BLaER1 treated with 17β-estradiol and CSF1 and Interleukin-3, amounts not matched to agents 10 nM and 100 nM (cell line): ENCODE data around the gene ERP27.

Experiments
- H3K27ac ChIP-seq, 11 experiments: shearing (Covaris generic); formaldehyde crosslinking; 2 replicates each; pipeline ENCODE4 v1.8.1; 2022
- H3K27me3 ChIP-seq, 11 experiments: shearing (Covaris generic); formaldehyde crosslinking; 2 replicates each; pipeline ENCODE4 v1.8.1; 2022
- H3K36me3 ChIP-seq, 11 experiments: shearing (Covaris generic); formaldehyde crosslinking; 2 replicates each; pipeline ENCODE4 v1.8.1; 2022
- H3K4me1 ChIP-seq, 10 experiments: shearing (Covaris generic); formaldehyde crosslinking; 2 replicates each; pipeline ENCODE4 v1.8.1; 2022
- H3K4me2 ChIP-seq, 11 experiments: shearing (Covaris generic); formaldehyde crosslinking; 2 replicates each; pipeline ENCODE4 v1.8.1; 2022
- H3K4me3 ChIP-seq, 10 experiments: shearing (Covaris generic); formaldehyde crosslinking; 2 replicates each; pipeline ENCODE4 v1.8.1; 2022
- H3K9ac ChIP-seq, 11 experiments: shearing (Covaris generic); formaldehyde crosslinking; 2 replicates each; pipeline ENCODE4 v1.8.1; 2022
- H3K9me3 ChIP-seq, 11 experiments: shearing (Covaris generic); formaldehyde crosslinking; replicated peaks in 1 of 11; 2 replicates each; pipeline ENCODE4 v1.8.1; 2022
- H4K20me1 ChIP-seq, 11 experiments: shearing (Covaris generic); formaldehyde crosslinking; 2 replicates each; pipeline ENCODE4 v1.8.1; 2022
- Cebpa-rat ChIP-seq, 11 experiments: shearing (Covaris generic); IDR thresholded peaks; 2 replicates each; pipeline ENCODE4 v1.8.1; 2022

ERP27 gene

GRCh38 chr12:14942196-14942931 lies 4.0 kb upstream of the ERP27 start:
- no peaks in the 10 kb centered on the region for H3K27me3 ChIP-seq
- peaks cover 82 to 99% (median 97%) of the 10 kb centered on the region in 11 experiments for H3K36me3 ChIP-seq

GRCh38 chr12:14941369-14941768 lies 3.0 kb upstream of the ERP27 start:
- Histone ChIP-seq H4K20me1 (peaks cover 0 to 10% (median 0%) of the 10 kb centered on the region in 11 experiments; a peak in 6 of 22 replicates), H3K4me2 (no peak overlapping the region), H3K27ac (no peak overlapping the region), H3K9me3 (peaks cover 0 to 7% (median 0%) of the 10 kb centered on the region in 11 experiments; a peak in 4 of 22 replicates), H3K4me3 (no peak overlapping the region), H3K27me3 (no peaks in the 10 kb centered on the region), H3K36me3 (peaks cover 82 to 99% (median 97%) of the 10 kb centered on the region in 11 experiments), H3K9ac (no peak overlapping the region), H3K4me1 (peaks cover 0 to 28% (median 8%) of the 10 kb centered on the region in 10 experiments; a peak in 10 of 20 replicates)
- no peak for TF ChIP-seq Cebpa-rat (IDR thresholded peaks at IDR 0.05)

More at GRCh38 chr12:14942196-14942931, 4.0 kb upstream of the ERP27 start:
- no peak overlapping the region for H3K4me3 ChIP-seq
- peaks cover 8 to 38% (median 14%) of the 10 kb centered on the region in 10 experiments; a peak in 19 of 20 replicates for H3K4me1 ChIP-seq
- peaks cover 0 to 9% (median 0%) of the 10 kb centered on the region in 11 experiments; a peak in 4 of 22 replicates for H3K9me3 ChIP-seq
- no peak overlapping the region for H3K4me2 ChIP-seq
- H3K27ac ChIP-seq: no peak overlapping the region
- TF ChIP-seq Cebpa-rat (IDR thresholded peaks at IDR 0.05): no peak
- H4K20me1 ChIP-seq: peaks cover 0 to 10% (median 0%) of the 10 kb centered on the region in 11 experiments; a peak in 6 of 22 replicates
- H3K9ac ChIP-seq: no peak overlapping the region

- no peak overlapping the region for H3K4me3 ChIP-seq
- peaks cover 0 to 10% (median 0%) of the 10 kb centered on the region in 11 experiments; a peak in 5 of 22 replicates for H4K20me1 ChIP-seq
- H3K4me1 ChIP-seq: peaks cover 0 to 22% (median 8%) of the 10 kb centered on the region in 10 experiments; a peak in 9 of 20 replicates
- no peak overlapping the region for H3K27ac ChIP-seq
- H3K9me3 ChIP-seq: peaks cover 0 to 7% (median 0%) of the 10 kb centered on the region in 11 experiments; a peak in 3 of 22 replicates
- H3K9ac ChIP-seq: no peak overlapping the region
- no peaks in the 10 kb centered on the region for H3K27me3 ChIP-seq
- H3K36me3 ChIP-seq: peaks cover 80 to 100% (median 96%) of the 10 kb centered on the region in 11 experiments
- no peak for TF ChIP-seq Cebpa-rat (IDR thresholded peaks at IDR 0.05)
- no peak overlapping the region for H3K4me2 ChIP-seq
These were observed 648 bp downstream of the ERP27 start for GRCh38 chr12:14937689-14938088.

GRCh38 chr12:14937014-14937413 lies 1.3 kb downstream of the ERP27 start:
- Histone ChIP-seq H3K4me1 (peaks cover 0 to 22% (median 8%) of the 10 kb centered on the region in 10 experiments; a peak in 9 of 20 replicates), H3K4me2 (no peak overlapping the region), H3K27ac (no peak overlapping the region), H4K20me1 (peaks cover 0 to 4% (median 0%) of the 10 kb centered on the region in 11 experiments; a peak in 2 of 22 replicates), H3K9me3 (peaks cover 0 to 4% (median 0%) of the 10 kb centered on the region in 11 experiments; a peak in 2 of 22 replicates), H3K36me3 (peaks cover 80 to 100% (median 96%) of the 10 kb centered on the region in 11 experiments), H3K27me3 (no peaks in the 10 kb centered on the region), H3K9ac (no peak overlapping the region), H3K4me3 (no peak overlapping the region)
- TF ChIP-seq Cebpa-rat (IDR thresholded peaks at IDR 0.05): no peak

- Histone ChIP-seq H3K36me3 (peaks cover 80 to 100% (median 95%) of the 10 kb centered on the region in 11 experiments), H3K27ac (no peak overlapping the region)
- TF ChIP-seq Cebpa-rat (IDR thresholded peaks at IDR 0.05): no peak
These were observed 2.0 kb downstream of the ERP27 start for GRCh38 chr12:14936224-14936861.

GRCh38 chr12:14935031-14935430 lies 3.3 kb downstream of the ERP27 start:
- H3K36me3 ChIP-seq: peaks cover 70 to 100% (median 89%) of the 10 kb centered on the region in 11 experiments
- no peak overlapping the region for H3K4me3 ChIP-seq
- no peak for TF ChIP-seq Cebpa-rat (IDR thresholded peaks at IDR 0.05)
- H3K9me3 ChIP-seq: no peaks in the 10 kb centered on the region; a peak in 1 of 22 replicates
- H3K4me2 ChIP-seq: no peak overlapping the region
- no peak overlapping the region for H3K9ac ChIP-seq
- H3K27me3 ChIP-seq: no peaks in the 10 kb centered on the region
- H3K27ac ChIP-seq: no peak overlapping the region
- H4K20me1 ChIP-seq: no peaks in the 10 kb centered on the region
- peaks cover 0 to 14% (median 9%) of the 10 kb centered on the region in 10 experiments; a peak in 13 of 20 replicates for H3K4me1 ChIP-seq

More at GRCh38 chr12:14936224-14936861, 2.0 kb downstream of the ERP27 start:
- Histone ChIP-seq H3K9me3 (peaks cover 0 to 3% (median 0%) of the 10 kb centered on the region in 11 experiments; a peak in 1 of 22 replicates), H3K4me2 (no peak overlapping the region), H4K20me1 (no peaks in the 10 kb centered on the region), H3K4me1 (peaks cover 0 to 22% (median 11%) of the 10 kb centered on the region in 10 experiments; a peak in 13 of 20 replicates), H3K4me3 (no peak overlapping the region), H3K27me3 (no peaks in the 10 kb centered on the region), H3K9ac (no peak overlapping the region)

GRCh38 chr12:14934511-14934910 lies 3.8 kb downstream of the ERP27 start:
- TF ChIP-seq Cebpa-rat (IDR thresholded peaks at IDR 0.05): no peak
- Histone ChIP-seq H3K4me1 (peaks cover 0 to 10% (median 4%) of the 10 kb centered on the region in 10 experiments; a peak in 13 of 20 replicates), H4K20me1 (no peaks in the 10 kb centered on the region), H3K36me3 (peaks cover 65 to 96% (median 85%) of the 10 kb centered on the region in 11 experiments), H3K27me3 (no peaks in the 10 kb centered on the region), H3K9me3 (no peaks in the 10 kb centered on the region), H3K9ac (no peak overlapping the region), H3K4me2 (no peak overlapping the region), H3K27ac (no peak overlapping the region), H3K4me3 (no peak overlapping the region)

GRCh38 chr12:14931791-14932560 lies 6.4 kb downstream of the ERP27 start:
- Histone ChIP-seq H3K4me2 (peak overlapping the region in 3 of 11 experiments; percentile 0 to 26 (median 10); a peak in 3 of 22 replicates), H3K4me1 (peaks cover 0 to 10% (median 0%) of the 10 kb centered on the region in 10 experiments; a peak in 6 of 20 replicates)
- no peak for TF ChIP-seq Cebpa-rat (IDR thresholded peaks at IDR 0.05)

More at GRCh38 chr12:14931791-14932560, 6.4 kb downstream of the ERP27 start:
- H3K36me3 ChIP-seq: peaks cover 47 to 98% (median 74%) of the 10 kb centered on the region in 11 experiments
- H3K9me3 ChIP-seq: no peaks in the 10 kb centered on the region
- H3K27me3 ChIP-seq: no peaks in the 10 kb centered on the region
- H3K9ac ChIP-seq: no peak overlapping the region
- no peaks in the 10 kb centered on the region for H4K20me1 ChIP-seq
- no peak overlapping the region for H3K4me3 ChIP-seq
- H3K27ac ChIP-seq: no peak overlapping the region
